GM12873 (cell line): ENCODE data around the gene VSIG10L2.

Experiments
- CTCF ChIP-seq: IDR thresholded peaks from 2 replicates; pipeline ENCODE4 v1.5.1; 2012; ENCODE audit warnings: low read depth, mild to moderate bottlenecking, moderate library complexity, low read length, control low read depth; ENCODE audit not compliant: insufficient read depth; ENCODE audit errors: missing control alignments

VSIG10L2 gene

DNA sequence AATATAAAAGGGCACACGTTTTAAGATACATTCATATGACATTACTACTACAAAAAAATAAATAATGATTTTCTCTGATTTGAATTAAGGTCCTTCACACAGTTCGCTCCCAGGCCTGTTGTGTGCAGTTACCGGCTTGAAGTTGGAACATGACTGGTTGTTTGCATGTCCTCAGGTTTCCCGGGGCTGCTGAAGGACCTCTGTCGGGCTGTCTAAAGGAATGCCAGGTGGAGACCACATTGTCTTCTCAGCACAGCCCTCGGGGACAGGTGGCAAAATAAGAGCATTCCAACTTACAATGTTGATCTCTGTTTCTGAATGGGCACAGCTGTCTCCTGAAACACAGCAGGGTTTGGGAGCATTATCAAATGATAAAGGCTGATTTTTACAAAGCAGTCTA is 14.9 kb downstream of the VSIG10L2 start:
- TF ChIP-seq CTCF, result no peak

- TF ChIP-seq CTCF, result no peak
Observed at GRCh38 chr11:125967515-125967914, 21.7 kb downstream of the VSIG10L2 start.

DNA sequence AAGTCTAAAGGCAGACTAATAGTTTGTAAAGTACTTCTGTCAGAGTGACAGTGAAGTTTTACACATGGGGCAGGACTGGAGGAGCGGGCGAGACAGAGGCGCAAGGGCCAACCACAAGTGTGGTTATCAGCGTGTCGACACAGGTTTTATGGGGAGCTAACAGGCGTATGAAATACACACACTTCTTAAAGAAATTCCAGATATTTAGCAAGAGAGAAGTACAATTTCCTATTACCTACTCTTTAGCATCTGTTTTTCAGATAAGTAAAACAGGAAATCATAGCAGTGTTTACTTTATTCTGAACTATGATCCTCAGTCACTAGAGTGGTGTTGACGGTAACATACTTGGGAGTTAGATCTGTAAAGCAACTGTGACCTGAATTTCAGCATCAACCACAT is 22.5 kb downstream of the VSIG10L2 start:
- TF ChIP-seq CTCF, result no peak

- TF ChIP-seq CTCF, result no peak
Observed at GRCh38 chr11:125971618-125972017, 25.8 kb downstream of the VSIG10L2 start.

- TF ChIP-seq CTCF, result no peak
Observed at GRCh38 chr11:125974284-125974683, 28.4 kb downstream of the VSIG10L2 start.

DNA sequence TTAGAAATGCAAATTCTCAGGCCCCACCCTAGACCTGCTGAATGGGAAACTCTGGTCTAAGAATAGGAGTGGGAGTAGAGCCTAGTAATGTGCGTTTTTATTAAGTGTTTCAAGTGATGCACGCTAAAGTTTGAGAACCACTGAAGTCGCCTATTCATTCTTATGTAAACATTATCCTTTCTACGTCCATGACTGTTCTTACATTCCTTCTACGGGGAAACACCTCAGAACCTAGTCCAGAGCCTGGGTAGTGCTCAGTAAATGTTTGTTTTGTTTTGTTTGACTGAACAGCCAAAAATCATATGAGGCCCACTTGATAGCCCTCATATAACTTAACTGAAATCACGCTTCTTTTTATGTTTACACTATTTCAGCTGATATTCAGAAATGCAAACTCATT is 29.8 kb downstream of the VSIG10L2 start:
- no peak for TF ChIP-seq CTCF

DNA sequence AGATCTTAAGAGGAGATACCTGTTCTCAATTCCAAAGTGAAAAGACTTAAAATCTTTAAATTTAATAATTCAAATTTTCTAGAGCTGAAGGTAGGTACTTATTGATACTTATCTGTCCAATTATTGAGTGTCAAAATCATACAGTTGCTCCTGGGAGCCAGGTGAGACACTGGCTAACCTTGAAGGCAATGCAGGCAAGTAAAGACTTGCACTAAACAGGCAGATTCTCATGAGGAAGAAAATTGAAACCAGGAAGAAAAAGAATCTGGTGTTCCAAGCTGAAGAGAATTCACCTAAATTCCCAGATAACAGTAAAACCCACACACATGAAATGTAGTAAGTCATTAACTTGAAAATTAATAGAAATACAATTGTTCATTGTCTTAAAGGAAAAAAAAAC is 30.3 kb downstream of the VSIG10L2 start:
- no peak for TF ChIP-seq CTCF
